COR-L47 (cell line): ENCODE results near the gene CDKAL1.

ENCODE experiments used
- DNase-seq: peaks from one replicate; lab custom pipeline; 2025; lab: John Stamatoyannopoulos, UW

Gene CDKAL1

GRCh38 chr6:21109391-21110178 lies 575.3 kb downstream of the CDKAL1 start:
- DNase-seq, result no peak

- no peak for DNase-seq
These were observed 576.4 kb downstream of the CDKAL1 start for GRCh38 chr6:21110684-21111083.

DNA sequence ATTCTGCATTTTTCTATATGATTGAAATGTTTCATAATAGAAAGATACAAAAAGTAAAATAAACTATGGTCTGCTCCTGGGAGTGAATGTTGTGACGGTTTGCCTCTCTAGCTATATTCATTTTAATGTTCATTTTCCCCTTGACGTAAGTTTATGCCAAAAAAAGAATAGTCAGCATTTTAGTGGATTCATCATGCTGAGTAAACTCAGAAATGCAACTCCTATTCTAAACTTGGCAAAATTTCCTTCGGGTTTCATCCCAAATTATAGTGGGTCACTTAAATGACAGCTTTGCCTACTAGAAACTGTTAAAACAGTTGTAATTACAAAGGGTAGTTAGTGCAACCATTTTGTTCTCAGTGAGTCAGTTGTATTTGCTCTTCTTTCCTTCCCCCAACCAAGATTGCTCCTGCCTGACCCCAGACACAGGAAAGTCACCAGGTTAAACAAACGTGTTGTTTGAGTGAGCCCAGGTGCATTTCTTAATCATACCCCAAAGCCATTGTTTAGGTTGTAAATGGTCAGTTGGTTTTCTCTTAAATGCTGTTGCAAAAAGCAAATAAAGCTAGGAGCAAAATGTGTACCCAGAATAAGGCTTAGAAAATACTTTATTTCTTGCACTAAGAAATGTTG lies 577.0 kb downstream of the CDKAL1 start:
- peak; percentile 53 for DNase-seq

DNA sequence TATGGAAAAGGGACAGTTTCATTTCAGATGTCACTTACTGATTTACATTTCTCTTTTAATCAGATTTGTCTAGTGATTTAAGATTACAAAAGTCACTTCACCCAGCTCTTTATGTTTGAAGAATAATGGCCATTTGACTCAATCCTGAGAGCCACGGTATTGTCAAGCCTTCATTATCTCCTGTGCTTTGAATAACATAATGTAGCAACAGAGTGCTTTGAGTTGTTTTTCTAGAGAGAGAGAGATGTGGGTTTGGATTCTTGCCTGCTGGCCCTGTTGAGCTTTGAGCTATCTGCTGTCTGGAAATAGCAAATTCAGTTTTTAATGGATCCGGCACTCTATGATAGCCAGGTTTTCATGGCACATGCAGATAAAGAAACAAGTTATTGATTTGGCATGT lies 580.9 kb downstream of the CDKAL1 start:
- no peak for DNase-seq

DNA sequence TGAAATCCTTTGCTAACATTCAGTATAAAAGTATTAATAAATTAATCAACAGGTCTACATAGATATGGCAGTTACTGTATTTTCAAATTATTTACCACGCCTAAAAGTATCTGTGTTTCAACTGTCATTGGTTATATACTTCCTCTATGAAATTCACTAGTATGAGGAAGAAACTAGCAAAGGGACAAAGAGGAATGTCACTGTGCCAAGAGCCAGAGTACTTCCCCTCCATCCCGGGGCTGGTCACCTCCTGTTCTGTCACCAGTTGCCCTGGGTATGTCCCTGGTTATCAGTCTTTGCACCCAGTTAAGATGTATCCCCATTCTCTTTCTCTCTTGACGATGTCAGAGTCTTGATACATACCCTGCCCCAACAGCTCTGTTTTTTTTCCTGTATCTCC lies 582.5 kb downstream of the CDKAL1 start:
- no peak for DNase-seq

- no peak for DNase-seq
These were observed 584.0 kb downstream of the CDKAL1 start for GRCh38 chr6:21118216-21118780.

DNA sequence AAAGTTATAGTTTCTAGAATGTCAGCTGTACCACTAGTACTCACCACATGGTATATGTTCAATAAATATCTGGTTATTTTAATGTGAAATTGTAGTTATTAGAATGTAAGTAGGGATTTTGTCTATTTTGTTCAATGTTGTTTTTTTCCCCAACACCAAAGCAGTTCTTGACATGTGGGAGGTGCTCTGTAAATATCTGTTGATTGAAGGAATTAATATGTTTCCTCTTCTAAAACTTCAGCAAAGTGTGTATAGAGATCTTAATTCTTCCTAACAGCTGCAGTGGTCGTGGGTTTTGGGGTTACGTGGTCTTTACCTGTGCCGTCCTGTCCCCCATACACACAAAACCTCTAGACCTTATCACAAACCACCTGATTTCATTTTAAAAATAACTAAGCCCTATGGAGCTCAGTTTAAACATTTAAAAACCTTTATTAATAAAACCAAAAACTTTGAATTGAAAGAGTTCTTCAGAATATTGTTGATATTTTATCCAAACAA lies 587.4 kb downstream of the CDKAL1 start:
- no peak for DNase-seq

DNA sequence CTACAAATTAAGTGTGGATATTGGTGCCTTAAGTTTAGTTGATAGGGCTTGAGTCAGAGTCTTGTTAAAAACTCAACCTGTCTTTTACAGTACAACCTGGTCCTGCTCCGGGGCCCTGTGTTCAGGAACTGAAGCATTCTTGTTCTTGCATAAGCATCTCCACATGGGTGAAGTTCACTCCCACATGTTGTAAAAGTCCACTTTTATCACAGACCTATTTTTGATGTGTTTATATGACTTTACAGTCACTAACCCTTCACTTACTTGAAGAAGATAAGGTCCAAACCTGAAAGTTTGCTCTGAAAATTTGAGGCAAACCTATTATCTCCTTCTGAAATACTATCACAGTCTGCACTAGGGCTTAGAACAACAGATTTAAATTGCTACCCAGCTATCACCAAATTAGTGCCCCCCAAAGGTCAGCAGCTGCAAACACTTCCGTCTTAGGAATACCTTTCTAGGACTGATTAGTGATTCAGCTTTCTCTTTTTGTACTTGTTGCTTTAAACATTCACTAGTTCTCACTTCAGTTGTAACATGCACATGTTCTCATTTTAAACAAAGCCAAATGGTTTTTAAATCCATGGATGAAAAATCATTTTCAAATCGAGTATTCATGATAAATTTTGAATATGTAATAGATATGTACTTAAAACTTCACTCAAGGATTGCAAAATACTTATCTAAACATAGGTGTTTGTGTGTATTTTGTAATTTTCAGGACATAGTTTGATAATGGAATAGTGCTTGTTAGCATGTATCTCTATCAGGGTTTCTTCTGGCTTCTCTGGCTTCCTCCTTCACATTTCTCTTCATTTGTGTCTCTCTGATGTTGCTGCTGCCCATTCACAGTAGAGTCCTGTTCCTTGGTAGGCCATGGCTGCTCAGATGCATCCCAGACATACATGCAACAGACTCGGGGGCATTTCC lies 589.5 kb downstream of the CDKAL1 start:
- no peak for DNase-seq

DNA sequence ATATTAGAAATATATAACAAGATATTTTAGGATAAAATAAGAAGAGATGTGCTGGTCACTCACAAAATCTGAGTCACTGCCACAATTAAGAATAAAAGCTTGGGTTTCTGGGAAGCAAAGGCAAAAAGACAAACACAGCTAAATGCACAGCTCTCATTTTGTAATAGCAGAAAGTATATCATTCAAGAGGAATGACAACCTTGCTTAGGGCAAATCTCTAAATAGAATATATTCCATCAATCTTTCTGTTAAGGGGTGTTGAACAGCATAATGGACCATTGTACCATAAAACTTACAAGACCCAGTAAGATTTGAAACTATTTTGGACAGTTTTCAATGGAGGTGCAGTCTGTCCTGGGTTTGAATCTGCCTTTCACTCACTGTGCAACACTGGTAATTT lies 594.3 kb downstream of the CDKAL1 start:
- no peak for DNase-seq

GRCh38 chr6:21131406-21131805 lies 597.1 kb downstream of the CDKAL1 start:
- no peak for DNase-seq

DNA sequence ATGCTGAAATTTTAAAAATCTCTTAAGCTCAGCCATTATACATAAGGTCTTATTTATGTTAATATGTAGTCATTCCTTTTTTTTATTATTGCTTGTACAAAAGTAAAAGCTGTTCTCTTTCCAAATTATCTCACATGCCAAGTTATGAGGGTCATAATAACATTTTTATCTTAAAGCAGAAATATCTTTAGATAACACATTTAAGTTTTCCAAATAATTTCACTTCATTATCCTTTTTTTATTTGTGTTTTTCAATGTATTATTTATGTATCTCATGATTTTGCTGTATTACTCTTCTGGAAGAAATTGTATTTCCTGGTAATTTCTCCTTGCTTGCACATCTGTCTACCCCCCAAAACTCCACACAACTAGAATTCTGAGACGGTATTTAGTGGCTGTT lies 598.2 kb downstream of the CDKAL1 start:
- DNase-seq, result no peak

GRCh38 chr6:21132856-21133838 lies 598.9 kb downstream of the CDKAL1 start:
- no peak for DNase-seq

GRCh38 chr6:21133901-21134300 lies 599.6 kb downstream of the CDKAL1 start:
- DNase-seq, result no peak

DNA sequence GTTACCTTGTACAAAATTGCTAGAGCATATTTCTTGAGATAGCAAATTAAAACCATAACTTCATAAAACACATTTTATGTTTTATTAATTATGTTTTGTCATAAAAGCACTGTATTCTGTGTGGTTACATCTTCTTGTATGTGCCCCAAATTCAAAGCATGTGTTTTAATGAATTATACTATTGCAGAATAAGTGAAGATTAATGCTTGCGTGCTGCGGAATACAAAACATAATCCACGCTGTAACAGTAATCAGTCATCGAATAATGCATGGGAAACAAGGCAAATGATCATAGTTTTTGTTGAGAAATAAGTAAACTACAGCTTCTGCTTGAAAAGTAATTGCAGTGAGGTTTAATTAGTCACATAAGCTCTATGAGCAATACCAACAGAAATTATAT lies 600.1 kb downstream of the CDKAL1 start:
- no peak for DNase-seq

DNA sequence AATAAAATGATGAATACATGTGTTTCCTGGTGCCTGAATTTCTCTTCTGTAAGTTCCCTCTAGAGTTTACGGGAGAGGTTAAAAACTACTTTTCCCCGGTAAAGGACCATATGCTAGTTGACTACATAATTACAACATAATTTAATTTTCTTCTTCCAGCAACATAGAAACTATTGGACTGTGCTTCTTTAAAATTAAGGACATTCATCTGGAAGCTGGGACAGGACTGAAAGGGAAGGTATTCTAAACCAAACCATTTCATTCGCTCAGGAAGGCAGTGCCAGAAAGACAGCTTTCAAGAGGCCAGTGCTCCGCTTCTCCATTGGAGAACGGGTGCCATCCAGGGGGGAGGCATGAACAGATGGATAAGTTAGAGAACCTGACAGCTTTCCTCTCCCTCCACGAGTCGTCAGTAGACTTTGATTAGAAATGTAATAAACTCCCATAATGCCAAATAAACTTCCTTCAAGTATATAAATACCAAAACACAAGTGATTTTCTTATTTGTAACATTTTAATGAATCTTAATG lies 601.3 kb downstream of the CDKAL1 start:
- no peak for DNase-seq

DNA sequence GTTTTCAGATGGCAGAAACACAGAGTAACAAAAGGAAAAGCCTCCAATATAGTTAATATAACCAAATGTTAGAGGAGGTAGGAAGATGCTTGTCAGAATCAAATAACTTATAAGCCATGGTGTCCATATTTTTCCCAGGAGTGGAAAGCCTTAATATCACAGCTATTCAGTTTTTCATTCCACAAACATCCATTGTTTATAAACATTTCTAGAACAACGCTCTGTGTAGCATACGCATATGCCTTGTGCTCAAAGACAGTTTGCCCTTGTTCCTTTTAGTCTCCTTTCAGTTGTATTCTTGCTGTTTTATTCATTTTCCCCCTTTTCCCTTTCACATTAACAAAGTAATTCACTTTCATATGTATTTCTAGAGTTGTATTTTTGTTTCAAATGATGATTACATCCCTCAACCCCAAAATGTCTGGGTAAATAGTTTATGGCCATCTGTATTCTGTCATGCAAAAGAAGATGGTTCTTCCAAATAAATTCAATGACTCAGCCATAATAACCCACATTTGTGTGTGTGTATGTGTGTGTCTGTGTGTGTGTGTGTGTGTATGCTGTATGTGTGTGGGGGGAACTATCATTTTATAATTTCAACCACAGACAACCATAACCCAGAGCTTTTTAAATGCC lies 603.6 kb downstream of the CDKAL1 start:
- DNase-seq, result no peak

DNA sequence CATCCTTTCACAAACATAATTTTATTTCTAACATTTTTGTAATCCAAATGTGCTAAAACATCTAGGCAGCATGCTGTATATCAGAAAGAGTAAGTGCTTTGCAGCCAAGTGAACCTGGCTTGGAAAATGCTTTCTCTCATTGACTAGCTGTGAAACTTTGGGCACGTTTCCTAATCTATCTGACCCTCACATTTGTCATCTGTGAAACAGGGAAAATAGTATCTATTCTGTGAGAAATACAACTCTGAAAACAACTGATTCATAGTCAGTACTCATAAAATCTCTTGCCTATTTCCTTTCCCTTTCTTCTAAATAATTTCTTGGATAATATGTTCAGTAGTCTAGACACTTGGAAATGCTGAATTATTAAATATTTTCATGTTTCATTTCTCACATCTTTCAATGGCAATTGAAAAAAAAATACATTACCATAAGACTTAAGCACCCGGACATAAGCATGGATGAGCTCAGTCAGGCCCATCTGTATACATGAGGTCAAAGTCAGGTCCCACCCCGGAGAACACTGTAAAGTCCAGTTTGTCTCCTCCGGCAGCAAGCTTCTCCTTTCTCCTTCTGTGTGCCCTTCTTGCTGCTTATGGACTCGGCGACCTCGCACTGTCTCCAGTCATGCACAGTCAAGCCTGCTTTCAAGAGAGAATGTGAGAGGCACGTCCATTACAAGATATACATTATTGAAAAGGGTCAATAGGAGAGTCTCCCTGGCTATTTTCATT lies 604.2 kb downstream of the CDKAL1 start:
- DNase-seq, result no peak

DNA sequence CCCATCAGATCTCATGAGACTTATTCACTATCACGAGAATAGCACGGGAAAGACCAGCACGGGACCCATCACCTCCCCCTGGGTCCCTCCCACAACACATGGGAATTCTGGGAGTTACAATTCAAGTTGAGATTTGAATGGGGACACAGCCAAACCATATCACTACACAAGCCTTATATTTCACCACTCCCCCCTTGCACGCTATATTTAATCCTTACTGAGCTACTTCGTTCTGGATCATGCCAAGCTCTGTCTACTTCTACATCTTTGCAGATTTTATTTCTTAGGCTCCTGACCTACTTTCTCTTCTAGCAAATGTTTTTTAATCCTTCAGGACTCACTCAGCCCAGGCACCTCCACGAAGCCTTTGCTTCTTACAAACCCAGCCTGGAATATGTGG lies 606.7 kb downstream of the CDKAL1 start:
- no peak for DNase-seq

GRCh38 chr6:21141616-21142303 lies 607.5 kb downstream of the CDKAL1 start:
- no peak for DNase-seq
